ENCODE data around the gene B4GAT1. TPM values are rescaled to one million over a fixed set of nuclear protein-coding genes. Genes with fewer than 3 reads are reported as not detected.

B4GAT1 gene
- total and polyA plus RNA-seq, 9 of the 15 experiments (the other 6 are each of a cell fraction or from before 2014, with no cell fraction given): 0.86 to 9.5 (median 3.8) TPM

- TF ChIP-seq HMG20B (CRISPR knock-in tag; IDR thresholded peaks at IDR 0.05): no peak; the same call in 1 of the 2 replicates
- TF ChIP-seq, protein P1, sequence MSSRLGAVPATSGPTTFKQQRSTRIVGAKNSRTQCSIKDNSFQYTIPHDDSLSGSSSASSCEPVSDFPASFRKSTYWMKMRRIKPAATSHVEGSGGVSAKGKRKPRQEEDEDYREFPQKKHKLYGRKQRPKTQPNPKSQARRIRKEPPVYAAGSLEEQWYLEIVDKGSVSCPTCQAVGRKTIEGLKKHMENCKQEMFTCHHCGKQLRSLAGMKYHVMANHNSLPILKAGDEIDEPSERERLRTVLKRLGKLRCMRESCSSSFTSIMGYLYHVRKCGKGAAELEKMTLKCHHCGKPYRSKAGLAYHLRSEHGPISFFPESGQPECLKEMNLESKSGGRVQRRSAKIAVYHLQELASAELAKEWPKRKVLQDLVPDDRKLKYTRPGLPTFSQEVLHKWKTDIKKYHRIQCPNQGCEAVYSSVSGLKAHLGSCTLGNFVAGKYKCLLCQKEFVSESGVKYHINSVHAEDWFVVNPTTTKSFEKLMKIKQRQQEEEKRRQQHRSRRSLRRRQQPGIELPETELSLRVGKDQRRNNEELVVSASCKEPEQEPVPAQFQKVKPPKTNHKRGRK (tag; IDR thresholded peaks at IDR 0.05): no peak
- TF ChIP-seq, protein P2, sequence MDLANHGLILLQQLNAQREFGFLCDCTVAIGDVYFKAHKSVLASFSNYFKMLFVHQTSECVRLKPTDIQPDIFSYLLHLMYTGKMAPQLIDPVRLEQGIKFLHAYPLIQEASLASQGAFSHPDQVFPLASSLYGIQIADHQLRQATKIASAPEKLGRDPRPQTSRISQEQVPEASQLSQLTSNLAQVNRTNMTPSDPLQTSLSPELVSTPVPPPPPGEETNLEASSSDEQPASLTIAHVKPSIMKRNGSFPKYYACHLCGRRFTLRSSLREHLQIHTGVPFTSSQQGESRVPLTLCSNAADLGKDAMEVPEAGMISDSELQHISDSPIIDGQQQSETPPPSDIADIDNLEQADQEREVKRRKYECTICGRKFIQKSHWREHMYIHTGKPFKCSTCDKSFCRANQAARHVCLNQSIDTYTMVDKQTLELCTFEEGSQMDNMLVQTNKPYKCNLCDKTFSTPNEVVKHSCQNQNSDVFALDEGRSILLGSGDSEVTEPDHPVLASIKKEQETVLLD (IDR thresholded peaks at IDR 0.05): peak; percentile 54; the same call in 1 of the 2 replicates
- TF ChIP-seq ZNF280B (CRISPR knock-in tag; IDR thresholded peaks at IDR 0.05): no peak
- TF ChIP-seq RBFOX2 (IDR thresholded peaks at IDR 0.05; ENCODE audit: low read depth, low read length): peak; percentile 71
- TF ChIP-seq NFIX (CRISPR knock-in tag; IDR thresholded peaks at IDR 0.05; ENCODE audit: low read depth): no peak
- TF ChIP-seq ZKSCAN8 (CRISPR knock-in tag; IDR thresholded peaks at IDR 0.05): no peak
- 0 out of 2 replicates have a peak, but pooled peaks have one; percentile 25 for TF ChIP-seq DPF2 (IDR thresholded peaks at IDR 0.05)
- TF ChIP-seq SAP30 (IDR thresholded peaks at IDR 0.05; ENCODE audit: borderline replicate concordance, insufficient read depth, low read depth, low read length, poor library complexity, severe bottlenecking): no peak
- no peak for TF ChIP-seq SPI1 (IDR thresholded peaks at IDR 0.05; ENCODE audit: borderline replicate concordance, low read depth, low read length)
- TF ChIP-seq, protein P3, sequence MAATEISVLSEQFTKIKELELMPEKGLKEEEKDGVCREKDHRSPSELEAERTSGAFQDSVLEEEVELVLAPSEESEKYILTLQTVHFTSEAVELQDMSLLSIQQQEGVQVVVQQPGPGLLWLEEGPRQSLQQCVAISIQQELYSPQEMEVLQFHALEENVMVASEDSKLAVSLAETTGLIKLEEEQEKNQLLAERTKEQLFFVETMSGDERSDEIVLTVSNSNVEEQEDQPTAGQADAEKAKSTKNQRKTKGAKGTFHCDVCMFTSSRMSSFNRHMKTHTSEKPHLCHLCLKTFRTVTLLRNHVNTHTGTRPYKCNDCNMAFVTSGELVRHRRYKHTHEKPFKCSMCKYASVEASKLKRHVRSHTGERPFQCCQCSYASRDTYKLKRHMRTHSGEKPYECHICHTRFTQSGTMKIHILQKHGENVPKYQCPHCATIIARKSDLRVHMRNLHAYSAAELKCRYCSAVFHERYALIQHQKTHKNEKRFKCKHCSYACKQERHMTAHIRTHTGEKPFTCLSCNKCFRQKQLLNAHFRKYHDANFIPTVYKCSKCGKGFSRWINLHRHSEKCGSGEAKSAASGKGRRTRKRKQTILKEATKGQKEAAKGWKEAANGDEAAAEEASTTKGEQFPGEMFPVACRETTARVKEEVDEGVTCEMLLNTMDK (IDR thresholded peaks at IDR 0.05; ENCODE audit: borderline replicate concordance, insufficient read depth, low read depth, low read length, poor library complexity, severe bottlenecking): no peak
- no peak for TF ChIP-seq SMARCC2 (IDR thresholded peaks at IDR 0.05; ENCODE audit: low read depth)
- no peak for TF ChIP-seq ZNF584 (CRISPR knock-in tag; IDR thresholded peaks at IDR 0.05; ENCODE audit: low read depth)
- no peak for TF ChIP-seq EHMT2 (IDR thresholded peaks at IDR 0.05)
- TF ChIP-seq, protein P4, sequence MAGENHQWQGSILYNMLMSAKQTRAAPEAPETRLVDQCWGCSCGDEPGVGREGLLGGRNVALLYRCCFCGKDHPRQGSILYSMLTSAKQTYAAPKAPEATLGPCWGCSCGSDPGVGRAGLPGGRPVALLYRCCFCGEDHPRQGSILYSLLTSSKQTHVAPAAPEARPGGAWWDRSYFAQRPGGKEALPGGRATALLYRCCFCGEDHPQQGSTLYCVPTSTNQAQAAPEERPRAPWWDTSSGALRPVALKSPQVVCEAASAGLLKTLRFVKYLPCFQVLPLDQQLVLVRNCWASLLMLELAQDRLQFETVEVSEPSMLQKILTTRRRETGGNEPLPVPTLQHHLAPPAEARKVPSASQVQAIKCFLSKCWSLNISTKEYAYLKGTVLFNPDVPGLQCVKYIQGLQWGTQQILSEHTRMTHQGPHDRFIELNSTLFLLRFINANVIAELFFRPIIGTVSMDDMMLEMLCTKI (IDR thresholded peaks at IDR 0.05; ENCODE audit: partially characterized antibody): no peak
- no peak for TF ChIP-seq ZNF668 (CRISPR knock-in tag; IDR thresholded peaks at IDR 0.05)
- no peak for TF ChIP-seq POLR2AphosphoS2 (IDR thresholded peaks at IDR 0.05; ENCODE audit: low read length)
- no peak for TF ChIP-seq HMG20A (CRISPR knock-in tag; conservative IDR thresholded peaks at IDR 0.05)
These were observed at the start of gene B4GAT1 (continued) for GRCh38 chr11:66347425-66348276.
